WTC11 (cell line): ENCODE measurements around the gene SKAP2. TPM values are rescaled to one million over a fixed set of nuclear protein-coding genes. Genes with fewer than 3 reads are reported as not detected.

ENCODE experiments used
- ATAC-seq: fragments of 200-7000 bp; cut with Tn5 transposase; 2 replicates; pipeline ENCODE4 v1.10.0; 2021; ENCODE audit warnings: mild to moderate bottlenecking, moderate library complexity
- CTCF ChIA-PET: fragments of 300-600 bp; sonication (Branson Sonifier 250); formaldehyde crosslinking; loops from one replicate; lab custom pipeline; 2021; ENCODE audit warnings: antibody characterized with exemption; lab: Charles Lee
- POLR2A ChIA-PET: fragments of 350-600 bp; sonication (Branson Sonifier 250); formaldehyde crosslinking; loops from one replicate; lab custom pipeline; 2021; ENCODE audit warnings: antibody characterized with exemption; lab: Charles Lee
- DNase-seq: peaks from one replicate; pipeline ENCODE4 v3.0.0; 2021; ENCODE audit warnings: low spot score
- H3K27ac Mint-ChIP-seq: 2 replicates; pipeline ENCODE4 v1.8.0; 2021; ENCODE audit warnings: mixed read lengths
- H3K27me3 Mint-ChIP-seq: 2 replicates; pipeline ENCODE4 v1.8.0; 2021; ENCODE audit warnings: low read depth, mild to moderate bottlenecking, moderate library complexity, mixed read lengths
- H3K36me3 Mint-ChIP-seq: 2 replicates; pipeline ENCODE4 v1.8.0; 2021; ENCODE audit warnings: mixed read lengths
- H3K4me1 Mint-ChIP-seq: 2 replicates; pipeline ENCODE4 v1.8.0; 2022; ENCODE audit warnings: mixed read lengths
- H3K4me3 Mint-ChIP-seq: 2 replicates; pipeline ENCODE4 v1.8.0; 2021; ENCODE audit warnings: mild to moderate bottlenecking, moderate library complexity, mixed read lengths
- H3K9me3 Mint-ChIP-seq: 2 replicates; pipeline ENCODE4 v1.8.0; 2021; ENCODE audit warnings: mixed read lengths
- ARID4B ChIP-seq: sonication (generic); formaldehyde crosslinking; IDR thresholded peaks from 2 replicates; pipeline ENCODE4 v1.8.0; 2023; ENCODE audit warnings: missing genetic modification reagents, mild to moderate bottlenecking, borderline replicate concordance
- CBFB ChIP-seq: sonication (generic); formaldehyde crosslinking; IDR thresholded peaks from 2 replicates; pipeline ENCODE4 v1.8.1; 2022; ENCODE audit warnings: mild to moderate bottlenecking, low read depth, missing genetic modification reagents
- CREM ChIP-seq: sonication (generic); formaldehyde crosslinking; IDR thresholded peaks from 2 replicates; pipeline ENCODE4 v1.8.1; 2022; ENCODE audit warnings: mild to moderate bottlenecking, missing genetic modification reagents, moderate library complexity
- E2F1 ChIP-seq: sonication (generic); formaldehyde crosslinking; IDR thresholded peaks from 2 replicates; pipeline ENCODE4 v1.8.0; 2022; ENCODE audit warnings: mild to moderate bottlenecking, missing genetic modification reagents
- ELF4 ChIP-seq: sonication (generic); formaldehyde crosslinking; IDR thresholded peaks from 2 replicates; pipeline ENCODE4 v1.8.1; 2022; ENCODE audit warnings: low read depth, mild to moderate bottlenecking, moderate library complexity, missing genetic modification reagents
- EMX1 ChIP-seq: fragments of 250-450 bp; sonication (Bioruptor Pico); IDR thresholded peaks from 2 replicates; pipeline ENCODE4 v1.8.0; 2021; ENCODE audit warnings: mild to moderate bottlenecking
- ETV6 ChIP-seq: sonication (generic); formaldehyde crosslinking; IDR thresholded peaks from 2 replicates; pipeline ENCODE4 v1.8.1; 2022; ENCODE audit warnings: mild to moderate bottlenecking, missing genetic modification reagents
- FOXP4 ChIP-seq: sonication (generic); formaldehyde crosslinking; IDR thresholded peaks from 2 replicates; pipeline ENCODE4 v1.8.0; 2022; ENCODE audit warnings: mild to moderate bottlenecking, missing genetic modification reagents
- HMGXB4 ChIP-seq: sonication (generic); formaldehyde crosslinking; IDR thresholded peaks from 2 replicates; pipeline ENCODE4 v1.8.1; 2023; ENCODE audit warnings: mild to moderate bottlenecking, moderate library complexity, missing genetic modification reagents
- IRF2 ChIP-seq: sonication (generic); formaldehyde crosslinking; IDR thresholded peaks from 2 replicates; pipeline ENCODE4 v1.8.0; 2022; ENCODE audit warnings: low read depth, missing genetic modification reagents, borderline replicate concordance
- MLX ChIP-seq: sonication (generic); formaldehyde crosslinking; IDR thresholded peaks from 2 replicates; pipeline ENCODE4 v1.8.1; 2023; ENCODE audit warnings: mild to moderate bottlenecking, missing genetic modification reagents, moderate library complexity
- NFATC4 ChIP-seq: fragments of 250-450 bp; sonication (Bioruptor Pico); IDR thresholded peaks from 2 replicates; pipeline ENCODE4 v1.9.0; 2021; ENCODE audit warnings: mild to moderate bottlenecking
- NR2C2 ChIP-seq: sonication (generic); formaldehyde crosslinking; IDR thresholded peaks from 2 replicates; pipeline ENCODE4 v1.8.0; 2022; ENCODE audit warnings: mild to moderate bottlenecking, missing genetic modification reagents
- SP1 ChIP-seq: sonication (generic); formaldehyde crosslinking; conservative IDR thresholded peaks from 2 replicates; pipeline ENCODE4 v1.8.1; 2022; ENCODE audit warnings: missing genetic modification reagents
- TCF7 ChIP-seq: sonication (generic); formaldehyde crosslinking; IDR thresholded peaks from 2 replicates; pipeline ENCODE4 v1.8.0; 2022; ENCODE audit warnings: mild to moderate bottlenecking, low read depth, missing genetic modification reagents, moderate library complexity
- USF1 ChIP-seq: sonication (generic); formaldehyde crosslinking; IDR thresholded peaks from 2 replicates; pipeline ENCODE4 v1.8.0; 2022; ENCODE audit warnings: mild to moderate bottlenecking, missing genetic modification reagents
- ZBTB21 ChIP-seq: sonication (generic); formaldehyde crosslinking; IDR thresholded peaks from 2 replicates; pipeline ENCODE4 v1.8.1; 2023; ENCODE audit warnings: mild to moderate bottlenecking, missing genetic modification reagents, borderline replicate concordance
- ZNF219 ChIP-seq: sonication (generic); formaldehyde crosslinking; IDR thresholded peaks from 2 replicates; pipeline ENCODE4 v1.8.0; 2023; ENCODE audit warnings: missing genetic modification reagents, mild to moderate bottlenecking, borderline replicate concordance
- ZNF425 ChIP-seq: fragments of 250-450 bp; sonication (Bioruptor Pico); conservative IDR thresholded peaks from 2 replicates; pipeline ENCODE4 v1.9.0; 2021; ENCODE audit warnings: mild to moderate bottlenecking
- total RNA-seq: library from RNA; stranded (reverse); gene quantifications from 3 replicates; pipeline ENCODE4 v1.2.3, GENCODE V29; 2021

SKAP2 gene
- total RNA-seq, 1 experiment from 2014 or later, result 2.5 TPM

GRCh38 chr7:26662646-26663045, 201.7 kb downstream of the SKAP2 start:
- ChIA-PET CTCF (interaction anchor here (1.0 to 1.9 kb wide), 2 partner anchors 42 to 292 kb away, joined by 3 to 6 read pairs; no protein-coding TSS in a partner anchor), POLR2A (no interaction called here)
- H3K36me3 Mint-ChIP-seq, result no peaks in the 10 kb centered on the region
- H3K9me3 Mint-ChIP-seq, result no peaks in the 10 kb centered on the region
- no peak for DNase-seq
- peaks cover 28% of the 10 kb centered on the region for H3K4me1 Mint-ChIP-seq
- H3K4me3 Mint-ChIP-seq, result no peak overlapping the region
- TF ChIP-seq ARID4B (CRISPR knock-in tag), result no peak
- TF ChIP-seq CREM (CRISPR knock-in tag), result no peak
- no peak for TF ChIP-seq ETV6 (CRISPR knock-in tag)
- no peak for TF ChIP-seq MLX (CRISPR knock-in tag)
- no peak for TF ChIP-seq TCF7 (CRISPR knock-in tag)
- TF ChIP-seq ZBTB21 (CRISPR knock-in tag), result no peak
- TF ChIP-seq SP1, result no peak
- TF ChIP-seq NR2C2 (CRISPR knock-in tag), result no peak
- no peak for TF ChIP-seq USF1
- TF ChIP-seq HMGXB4 (CRISPR knock-in tag), result no peak
- TF ChIP-seq ELF4 (CRISPR knock-in tag), result no peak
- TF ChIP-seq EMX1 (CRISPR knock-in tag), result no peak
- TF ChIP-seq IRF2 (CRISPR knock-in tag), result no peak
- no peak for TF ChIP-seq E2F1 (CRISPR knock-in tag)
- no peak for TF ChIP-seq CBFB (CRISPR knock-in tag)
- TF ChIP-seq NFATC4, result no peak
- TF ChIP-seq FOXP4 (CRISPR knock-in tag), result no peak
- TF ChIP-seq ZNF425, result no peak
- no peak for TF ChIP-seq ZNF219 (CRISPR knock-in tag)
- no peak for ATAC-seq
- no peak overlapping the region for H3K27ac Mint-ChIP-seq
- no peaks in the 10 kb centered on the region for H3K27me3 Mint-ChIP-seq
